Muscle layer of duodenum (tissue), 2 donors: ENCODE measurements around the gene CTIF.

Experiments
- H3K27ac ChIP-seq: one replicate; pipeline ENCODE4 v1.7.0; 2013; ENCODE audit warnings: mild to moderate bottlenecking, low read length
- H3K27me3 ChIP-seq: one replicate; pipeline ENCODE4 v1.7.0; 2013; ENCODE audit warnings: low read depth, mild to moderate bottlenecking, control low read depth, low read length
- H3K36me3 ChIP-seq, 2 donors: one replicate each; pipeline ENCODE4 v1.7.0; 2013; ENCODE audit warnings: low read length in 2 of 2, control low read depth in 1 of 2, mild to moderate bottlenecking in 1 of 2; ENCODE audit not compliant: insufficient read depth in 2 of 2, control insufficient read depth in 1 of 2
- H3K4me1 ChIP-seq, 2 donors: one replicate each; pipeline ENCODE4 v1.7.0; 2013; ENCODE audit warnings: low read length in 2 of 2, mild to moderate bottlenecking in 2 of 2, control low read depth in 1 of 2, moderate library complexity in 1 of 2; ENCODE audit not compliant: insufficient read depth in 2 of 2, control insufficient read depth in 1 of 2
- H3K4me3 ChIP-seq, 2 donors: one replicate each; pipeline ENCODE4 v1.7.0; 2013; ENCODE audit warnings: low read length in 2 of 2, low read depth in 1 of 2, mild to moderate bottlenecking in 1 of 2
- H3K9me3 ChIP-seq, 2 donors: one replicate each; pipeline ENCODE4 v1.7.0; 2013; ENCODE audit warnings: low read length in 2 of 2, control low read depth in 1 of 2, mild to moderate bottlenecking in 1 of 2; ENCODE audit not compliant: control insufficient read depth in 1 of 2
- donor health status: healthy.

The CTIF gene

DNA sequence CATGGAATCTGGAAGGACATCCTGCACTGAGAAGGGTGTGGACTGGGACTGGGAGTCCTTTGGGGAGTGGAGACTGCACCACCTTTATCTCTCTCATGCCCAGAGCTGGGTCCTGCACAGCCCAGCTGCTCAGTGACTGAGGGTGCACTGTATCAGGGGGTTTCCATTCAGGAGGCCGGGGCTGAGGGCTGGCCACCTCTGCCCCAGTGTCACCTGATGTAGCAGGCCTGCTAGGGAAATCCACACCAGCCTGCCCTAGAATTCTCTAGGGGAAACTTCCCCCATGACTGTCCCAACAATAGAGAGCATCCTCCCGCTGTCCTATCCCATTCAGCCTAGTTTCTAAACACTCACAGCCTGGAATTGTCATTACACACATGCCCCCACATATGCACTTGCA lies 116.7 kb downstream of the CTIF start:
- no peak overlapping the region for H3K27ac ChIP-seq
- no peaks in the 10 kb centered on the region for H3K36me3 ChIP-seq
- no peak overlapping the region for H3K4me3 ChIP-seq
- H3K27me3 ChIP-seq, result no peaks in the 10 kb centered on the region
- peaks cover 0 to 8% of the 10 kb centered on the region in 2 donors for H3K4me1 ChIP-seq
- no peaks in the 10 kb centered on the region for H3K9me3 ChIP-seq

DNA sequence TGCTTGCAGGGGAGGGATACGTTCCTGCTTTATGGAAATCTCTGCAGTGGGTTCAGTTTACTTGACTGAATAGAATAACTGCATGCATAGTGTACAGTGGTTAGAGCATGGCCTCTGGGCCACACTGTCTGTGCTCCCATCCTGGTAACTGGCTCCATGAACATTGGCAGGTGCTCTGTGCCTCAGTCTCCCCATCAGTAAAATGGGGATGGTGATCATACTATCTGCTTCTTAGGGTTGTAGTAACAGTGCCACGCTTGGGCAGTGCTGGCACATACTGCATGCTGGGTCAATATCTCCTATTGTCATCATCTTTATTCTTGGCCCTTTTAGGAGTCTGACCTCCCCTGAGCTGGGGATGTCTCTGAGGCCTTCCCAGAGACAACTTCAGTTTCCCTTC lies 117.3 kb downstream of the CTIF start:
- no peaks in the 10 kb centered on the region for H3K9me3 ChIP-seq
- H3K27me3 ChIP-seq, result no peaks in the 10 kb centered on the region
- H3K4me1 ChIP-seq, result peaks cover 0 to 8% of the 10 kb centered on the region in 2 donors
- H3K27ac ChIP-seq, result no peak overlapping the region
- no peaks in the 10 kb centered on the region for H3K36me3 ChIP-seq
- H3K4me3 ChIP-seq, result no peak overlapping the region

DNA sequence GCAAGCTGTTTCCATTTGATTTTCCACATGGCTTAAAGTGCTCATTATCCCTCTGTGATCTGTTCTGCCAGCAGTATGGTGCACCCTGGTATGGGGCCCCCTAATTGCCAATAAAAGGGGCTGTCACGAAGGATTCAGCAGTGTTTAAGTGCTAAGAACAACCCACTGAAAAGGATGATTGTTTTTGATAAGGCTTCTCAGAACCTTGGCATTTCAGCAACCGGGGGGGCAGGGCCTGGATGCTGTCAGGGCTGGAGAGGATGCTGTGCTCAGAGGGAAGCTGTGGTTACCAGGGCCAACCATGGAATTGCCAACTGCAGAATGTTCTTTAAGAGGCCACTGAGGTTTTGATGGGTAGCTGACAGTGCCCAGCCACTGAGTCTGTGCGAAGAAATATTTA lies 117.8 kb downstream of the CTIF start:
- Histone ChIP-seq H3K27ac (no peak overlapping the region), H3K4me3 (no peak overlapping the region), H3K4me1 (peaks cover 0 to 8% of the 10 kb centered on the region in 2 donors), H3K36me3 (no peaks in the 10 kb centered on the region), H3K9me3 (no peaks in the 10 kb centered on the region), H3K27me3 (no peaks in the 10 kb centered on the region)

DNA sequence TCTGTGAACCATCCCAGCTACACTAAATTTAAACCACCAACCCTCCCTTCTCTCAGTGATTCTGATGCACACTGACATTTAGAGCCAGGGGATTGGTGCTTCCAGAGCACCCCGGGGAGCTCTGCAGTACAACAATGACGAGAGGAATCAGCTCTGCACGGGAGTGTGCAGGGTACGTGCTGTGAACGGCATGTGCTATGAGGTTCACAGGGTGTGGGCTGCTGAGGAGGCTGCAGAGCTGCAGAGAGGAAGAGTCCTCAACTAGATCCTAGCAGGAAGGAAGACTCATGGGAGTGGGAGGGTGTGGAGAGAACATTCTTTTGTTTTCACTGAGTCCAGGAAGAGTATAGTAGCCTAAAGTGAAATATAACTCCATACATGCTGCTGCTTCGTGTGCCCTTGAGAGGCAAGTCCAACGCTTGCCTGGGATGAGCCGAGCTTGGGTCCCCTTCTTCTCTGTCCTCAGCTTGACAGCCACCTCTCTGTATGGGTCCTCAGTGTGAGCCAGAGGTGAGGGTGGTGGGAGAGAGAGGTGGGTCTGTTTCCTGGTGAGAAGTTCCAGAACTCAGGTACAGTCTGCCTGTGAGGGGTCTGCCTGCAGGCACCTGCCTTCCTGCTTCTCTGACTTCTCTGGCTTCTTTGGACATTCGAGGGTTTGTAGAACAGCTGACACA lies 118.8 kb downstream of the CTIF start:
- H3K9me3 ChIP-seq, result no peaks in the 10 kb centered on the region
- no peaks in the 10 kb centered on the region for H3K27me3 ChIP-seq
- no peaks in the 10 kb centered on the region for H3K36me3 ChIP-seq
- H3K4me1 ChIP-seq, result peaks cover 0 to 8% of the 10 kb centered on the region in 2 donors
- no peak overlapping the region for H3K27ac ChIP-seq
- H3K4me3 ChIP-seq, result no peak overlapping the region

DNA sequence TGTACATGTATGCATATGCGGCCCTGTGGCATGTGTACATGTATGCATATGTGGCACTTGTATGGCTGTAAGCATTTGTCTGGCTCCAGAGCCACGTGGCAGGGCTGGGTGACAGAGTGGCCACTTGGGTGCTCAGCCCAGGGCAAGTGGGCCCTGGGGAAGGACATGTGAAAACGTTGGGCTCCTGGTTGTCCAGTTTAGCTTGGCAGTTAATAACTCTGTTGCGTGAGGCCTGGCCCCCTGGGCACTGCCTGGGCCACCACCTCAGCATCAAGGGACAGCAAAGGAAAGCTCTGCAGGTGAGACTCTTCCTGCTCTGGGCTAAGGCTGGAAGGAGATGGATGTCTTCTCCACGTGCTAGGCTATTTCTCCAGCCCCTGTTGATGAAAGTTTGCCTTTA lies 119.9 kb downstream of the CTIF start:
- Histone ChIP-seq H3K4me3 (no peak overlapping the region), H3K9me3 (no peaks in the 10 kb centered on the region), H3K36me3 (no peaks in the 10 kb centered on the region), H3K27ac (no peak overlapping the region), H3K27me3 (no peaks in the 10 kb centered on the region), H3K4me1 (peaks cover 0 to 8% of the 10 kb centered on the region in 2 donors)

DNA sequence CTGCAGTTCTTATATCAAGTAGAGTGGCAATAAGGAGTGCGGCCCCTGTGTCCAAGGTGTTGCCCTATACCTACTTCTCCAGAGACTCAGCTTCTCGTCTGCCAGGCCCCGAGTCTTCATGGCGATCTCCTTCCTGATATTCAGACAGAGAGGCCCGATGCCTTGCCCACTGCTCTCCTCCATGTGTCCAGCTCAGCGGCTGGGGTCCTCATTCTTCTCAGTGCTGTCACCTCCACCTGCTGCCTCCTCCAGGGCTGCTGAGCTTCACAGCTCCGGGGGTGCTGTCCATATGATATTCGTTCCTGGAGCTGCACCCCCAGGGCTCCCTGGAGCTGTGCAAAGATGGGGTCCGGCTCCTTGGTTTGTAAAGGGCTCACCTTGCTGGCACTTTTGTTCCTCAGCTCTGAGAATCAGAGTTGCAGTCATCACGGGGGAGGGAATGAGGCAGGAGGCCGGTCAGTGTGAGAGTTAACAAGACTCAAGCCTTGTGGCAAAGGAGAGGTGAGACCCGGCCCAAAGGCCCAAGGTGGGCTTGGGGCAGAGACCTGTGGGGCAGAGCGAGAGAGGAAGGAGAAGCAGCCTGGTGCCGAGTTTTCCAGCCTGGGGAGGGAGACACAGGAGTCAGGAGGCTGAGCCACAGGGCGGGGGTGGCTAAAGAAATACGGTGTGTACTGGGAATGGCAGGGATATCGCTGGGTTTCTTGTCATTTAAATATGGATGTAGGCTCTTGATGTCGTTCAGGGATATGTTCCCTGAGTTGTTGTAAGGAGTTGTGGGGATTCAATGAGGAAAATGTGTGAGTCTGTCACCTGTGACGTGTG lies 120.6 kb downstream of the CTIF start:
- no peaks in the 10 kb centered on the region for H3K36me3 ChIP-seq
- no peak overlapping the region for H3K4me3 ChIP-seq
- H3K27me3 ChIP-seq, result no peaks in the 10 kb centered on the region
- H3K9me3 ChIP-seq, result no peaks in the 10 kb centered on the region
- peaks cover 0 to 8% of the 10 kb centered on the region in 2 donors for H3K4me1 ChIP-seq
- no peak overlapping the region for H3K27ac ChIP-seq

DNA sequence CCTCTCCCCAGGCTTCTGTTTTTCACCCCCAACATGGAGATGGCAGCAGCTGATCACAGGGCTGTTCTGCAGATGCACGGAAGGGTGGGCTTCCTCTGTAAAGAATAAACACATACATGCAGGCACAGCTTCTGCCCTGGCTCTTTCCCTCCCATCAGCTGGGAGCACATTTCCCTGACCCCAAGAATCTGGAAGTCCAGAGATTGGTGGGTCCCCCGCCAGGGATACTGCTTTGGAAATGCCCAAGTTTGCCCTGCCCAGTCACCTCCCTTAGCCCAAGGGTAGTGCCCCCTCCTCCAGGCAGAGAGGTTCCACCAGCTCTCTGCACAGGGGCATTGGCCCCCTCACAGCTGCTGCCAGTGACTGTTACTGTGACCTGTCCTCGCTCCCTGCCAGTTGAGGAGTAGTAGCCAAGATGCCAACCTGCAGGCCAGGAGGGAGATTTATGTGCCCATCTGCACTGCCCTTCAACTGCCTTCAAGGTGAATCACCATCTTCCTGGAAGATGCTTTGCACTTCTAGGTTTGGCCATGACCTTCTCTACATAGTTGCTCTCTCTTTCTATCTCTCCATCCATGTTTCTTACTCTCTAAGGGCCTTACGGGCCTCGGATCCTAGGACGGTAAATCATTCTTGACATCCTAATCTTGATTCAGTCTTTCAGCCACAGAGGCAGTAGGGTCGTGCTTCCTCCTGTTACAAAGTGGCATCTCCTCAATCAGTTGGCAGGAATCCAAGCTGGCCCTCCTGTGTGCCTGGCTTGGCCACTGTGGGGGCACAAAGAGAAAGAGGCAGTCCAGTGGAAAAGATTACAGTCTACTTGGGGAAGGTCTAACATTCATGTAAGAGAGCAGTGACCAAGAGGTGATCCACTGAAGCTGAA lies 121.8 kb downstream of the CTIF start:
- H3K9me3 ChIP-seq, result no peaks in the 10 kb centered on the region
- H3K4me3 ChIP-seq, result no peak overlapping the region
- no peaks in the 10 kb centered on the region for H3K27me3 ChIP-seq
- no peak overlapping the region for H3K27ac ChIP-seq
- peaks cover 0 to 2% of the 10 kb centered on the region in 2 donors for H3K36me3 ChIP-seq
- peaks cover 0 to 8% of the 10 kb centered on the region in 2 donors for H3K4me1 ChIP-seq

DNA sequence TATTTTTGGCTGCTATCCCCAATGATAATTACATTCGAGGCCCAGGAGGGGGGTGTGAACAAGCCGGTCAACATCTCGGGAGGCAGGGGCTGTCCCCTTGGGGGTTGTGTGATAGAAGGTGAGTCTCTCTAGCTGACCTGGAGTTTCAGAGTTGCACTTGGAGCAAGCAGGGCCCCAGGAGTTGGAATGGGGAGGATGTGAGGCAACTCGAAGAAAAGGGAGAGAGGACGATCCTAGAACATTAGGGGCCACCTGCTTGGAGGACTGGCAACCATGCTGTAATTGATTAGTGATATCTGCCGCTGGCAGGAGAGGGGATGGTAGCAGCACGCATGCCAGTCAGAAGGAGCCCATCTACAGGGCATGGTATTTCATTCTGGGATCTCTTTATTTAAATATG lies 122.6 kb downstream of the CTIF start:
- Histone ChIP-seq H3K27me3 (no peaks in the 10 kb centered on the region), H3K4me1 (peaks cover 0 to 8% of the 10 kb centered on the region in 2 donors), H3K36me3 (peaks cover 0 to 10% of the 10 kb centered on the region in 2 donors), H3K9me3 (no peaks in the 10 kb centered on the region), H3K27ac (no peak overlapping the region), H3K4me3 (no peak overlapping the region)

DNA sequence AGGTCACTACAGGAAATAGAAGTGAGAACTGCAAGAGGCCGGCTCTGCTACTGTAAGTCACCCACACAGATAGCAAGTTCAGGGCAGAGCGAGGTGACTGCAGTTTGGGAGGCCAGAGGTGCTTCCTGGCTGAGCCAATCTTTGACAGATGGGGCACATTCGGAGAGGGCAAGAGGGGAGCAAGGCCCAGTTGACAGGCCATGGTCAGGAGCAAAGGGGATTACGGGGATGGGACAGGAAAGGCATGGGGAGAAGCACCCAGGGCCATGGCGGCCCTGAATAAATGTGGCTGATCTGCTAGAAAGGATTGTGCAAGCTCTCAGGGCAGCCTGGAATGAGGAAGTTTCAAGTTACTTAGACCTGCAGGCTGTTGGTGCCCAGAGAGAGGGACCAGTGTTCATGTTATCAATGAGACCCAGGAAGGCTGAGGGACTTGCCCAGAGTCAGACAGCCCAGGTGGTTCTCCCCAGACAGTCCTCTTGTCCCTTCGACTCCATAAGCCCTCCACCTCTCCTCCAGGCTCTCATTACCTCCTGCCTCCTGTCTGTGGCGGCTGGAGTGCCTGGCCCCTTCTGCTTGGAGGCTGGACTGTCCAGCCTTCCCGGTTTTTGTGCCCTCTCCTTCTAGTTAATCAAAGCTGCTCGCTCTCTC lies 123.3 kb downstream of the CTIF start:
- Histone ChIP-seq H3K27me3 (no peaks in the 10 kb centered on the region), H3K36me3 (peaks cover 5 to 13% of the 10 kb centered on the region in 2 donors), H3K4me1 (peaks cover 0 to 6% of the 10 kb centered on the region in 2 donors), H3K9me3 (no peaks in the 10 kb centered on the region), H3K4me3 (no peak overlapping the region), H3K27ac (no peak overlapping the region)

DNA sequence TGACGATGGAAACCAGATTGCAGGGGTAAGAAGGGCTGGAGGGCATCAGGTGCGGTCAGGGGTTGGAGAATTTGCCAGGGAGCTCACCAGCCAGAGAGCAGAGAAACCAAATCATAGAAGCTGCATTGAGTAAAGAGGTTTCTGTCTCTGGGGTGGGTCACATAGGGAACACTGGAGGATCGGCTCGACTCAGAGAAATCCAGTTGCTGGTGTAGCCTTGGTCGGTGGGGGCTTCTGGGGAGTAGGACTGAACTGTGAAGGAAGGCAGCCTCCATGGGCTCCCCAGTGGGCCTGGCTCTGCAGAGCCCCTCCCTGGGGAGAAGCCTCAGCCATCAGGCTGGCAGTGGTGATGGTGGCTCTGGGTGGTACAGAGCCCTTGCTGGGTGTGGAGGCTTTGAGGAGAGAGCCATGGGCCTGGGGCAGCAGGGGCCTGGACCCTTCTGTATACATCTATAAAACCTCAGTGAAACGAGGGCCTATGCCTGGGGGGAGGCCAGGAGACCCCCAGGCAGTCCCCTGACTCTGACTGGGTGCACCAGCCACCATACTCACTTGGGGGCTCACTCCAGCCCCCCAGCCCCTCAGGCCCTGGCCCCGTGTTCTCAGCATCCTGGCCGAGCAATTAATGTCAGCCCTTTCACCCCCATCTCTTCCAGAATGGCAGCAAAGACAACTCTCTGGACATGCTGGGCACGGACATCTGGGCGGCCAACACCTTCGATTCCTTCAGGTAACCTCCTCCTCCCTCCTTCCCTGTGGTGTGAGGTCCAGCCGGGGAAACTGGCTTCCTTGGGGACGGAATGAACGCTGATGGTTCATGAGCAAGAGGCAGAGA lies 124.5 kb downstream of the CTIF start:
- no peaks in the 10 kb centered on the region for H3K9me3 ChIP-seq
- H3K27me3 ChIP-seq, result no peaks in the 10 kb centered on the region
- H3K4me3 ChIP-seq, result no peak overlapping the region
- no peak overlapping the region for H3K27ac ChIP-seq
- H3K4me1 ChIP-seq, result no peaks in the 10 kb centered on the region
- peaks cover 9 to 22% of the 10 kb centered on the region in 2 donors for H3K36me3 ChIP-seq
